Peyer's patch (tissue), 4 donors: ENCODE data around the gene EEF2KMT. TPM values are rescaled to one million over a fixed set of nuclear protein-coding genes. Genes with fewer than 3 reads are reported as not detected.
"Not testable (repeated sequence)": the region's sequence is repeated elsewhere in the genome, so short reads cannot be mapped to it uniquely, and the experiment has no call there.

Experiments used
- DNase-seq, 3 donors: peaks; one replicate each; pipeline ENCODE4 v3.0.0-alpha.2; 2017 to 2019
- H3K27ac ChIP-seq, 4 donors: fragments of 200-600 bp; sonication (generic); one replicate each; pipeline ENCODE4 v1.5.1; 2016 to 2019
- H3K27me3 ChIP-seq, 2 donors: fragments of 200-600 bp; sonication (generic); one replicate each; pipeline ENCODE4 v1.5.1; 2019
- H3K36me3 ChIP-seq, 3 donors: fragments of 200-600 bp; sonication (generic); one replicate each; pipeline ENCODE4 v1.5.1; 2016 to 2019
- H3K4me1 ChIP-seq, 4 donors: fragments of 200-600 bp; sonication (generic); one replicate each; pipeline ENCODE4 v1.5.1; 2016 to 2019
- H3K4me3 ChIP-seq, 4 donors: fragments of 200-600 bp; sonication (generic); 1 replicate in 3 of 4; 2 replicates in 1 of 4; pipeline ENCODE4 v1.5.1; 2016 to 2019; ENCODE audit warnings: mild to moderate bottlenecking in 1 of 4
- H3K9me3 ChIP-seq, 4 donors: fragments of 200-600 bp; sonication (generic); one replicate each; pipeline ENCODE4 v1.5.1; 2016 to 2019; ENCODE audit warnings: mild to moderate bottlenecking in 1 of 4
- POLR2A ChIP-seq, 2 donors: fragments of 450-650 bp; IDR thresholded peaks; one replicate each; pipeline ENCODE4 v1.5.1; 2017; ENCODE audit warnings: antibody characterized with exemption in 2 of 2, mild to moderate bottlenecking in 2 of 2, moderate library complexity in 2 of 2
- total RNA-seq, 4 donors: library from RNA; depleted of rRNA; stranded (reverse); fragments of >200 nt; gene quantifications; one replicate each; pipeline ENCODE4 v1.1.0, GENCODE V29; 2016
- TF ChIP-seq, protein P1 (sequence below), 6 experiments: fragments of 450-650 bp in 4 of 6; fragments of 200-600 bp in 2 of 6; sonication (generic) in 1 of 6; IDR thresholded peaks; one replicate each; pipeline ENCODE4 v1.5.1; 2017 to 2019; ENCODE audit warnings: antibody characterized with exemption in 6 of 6, mild to moderate bottlenecking in 3 of 6, moderate library complexity in 1 of 6

Gene EEF2KMT
- total RNA-seq, 4 donors from 2014 or later = 7.4 to 12.3 (median 9.0) TPM

GRCh38 chr16:5108505-5109158 lies 11.0 kb upstream of the EEF2KMT start:
- Histone ChIP-seq H3K36me3 (no peaks in the 10 kb centered on the region), H3K4me1 (no peaks in the 10 kb centered on the region), H3K4me3 (no peak overlapping the region), H3K9me3 (no peaks in the 10 kb centered on the region), H3K27me3 (no peaks in the 10 kb centered on the region), H3K27ac (no peak overlapping the region)
- DNase-seq = no peak
- TF ChIP-seq, protein P1, sequence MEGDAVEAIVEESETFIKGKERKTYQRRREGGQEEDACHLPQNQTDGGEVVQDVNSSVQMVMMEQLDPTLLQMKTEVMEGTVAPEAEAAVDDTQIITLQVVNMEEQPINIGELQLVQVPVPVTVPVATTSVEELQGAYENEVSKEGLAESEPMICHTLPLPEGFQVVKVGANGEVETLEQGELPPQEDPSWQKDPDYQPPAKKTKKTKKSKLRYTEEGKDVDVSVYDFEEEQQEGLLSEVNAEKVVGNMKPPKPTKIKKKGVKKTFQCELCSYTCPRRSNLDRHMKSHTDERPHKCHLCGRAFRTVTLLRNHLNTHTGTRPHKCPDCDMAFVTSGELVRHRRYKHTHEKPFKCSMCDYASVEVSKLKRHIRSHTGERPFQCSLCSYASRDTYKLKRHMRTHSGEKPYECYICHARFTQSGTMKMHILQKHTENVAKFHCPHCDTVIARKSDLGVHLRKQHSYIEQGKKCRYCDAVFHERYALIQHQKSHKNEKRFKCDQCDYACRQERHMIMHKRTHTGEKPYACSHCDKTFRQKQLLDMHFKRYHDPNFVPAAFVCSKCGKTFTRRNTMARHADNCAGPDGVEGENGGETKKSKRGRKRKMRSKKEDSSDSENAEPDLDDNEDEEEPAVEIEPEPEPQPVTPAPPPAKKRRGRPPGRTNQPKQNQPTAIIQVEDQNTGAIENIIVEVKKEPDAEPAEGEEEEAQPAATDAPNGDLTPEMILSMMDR (IDR thresholded peaks at IDR 0.05) = no peak
- no peak for TF ChIP-seq POLR2A (IDR thresholded peaks at IDR 0.05)

- H3K36me3 ChIP-seq, H3K4me3 ChIP-seq, DNase-seq, H3K27me3 ChIP-seq, H3K27ac ChIP-seq, H3K9me3 ChIP-seq, H3K4me1 ChIP-seq: not testable (repeated sequence)
Observed at GRCh38 chr16:5105039-5105438, 7.4 kb upstream of the EEF2KMT start.

GRCh38 chr16:5103296-5104032 lies 5.9 kb upstream of the EEF2KMT start:
- not testable (repeated sequence) for H3K36me3 ChIP-seq, H3K4me3 ChIP-seq, H3K9me3 ChIP-seq, DNase-seq, H3K27ac ChIP-seq, H3K27me3 ChIP-seq, H3K4me1 ChIP-seq

DNA sequence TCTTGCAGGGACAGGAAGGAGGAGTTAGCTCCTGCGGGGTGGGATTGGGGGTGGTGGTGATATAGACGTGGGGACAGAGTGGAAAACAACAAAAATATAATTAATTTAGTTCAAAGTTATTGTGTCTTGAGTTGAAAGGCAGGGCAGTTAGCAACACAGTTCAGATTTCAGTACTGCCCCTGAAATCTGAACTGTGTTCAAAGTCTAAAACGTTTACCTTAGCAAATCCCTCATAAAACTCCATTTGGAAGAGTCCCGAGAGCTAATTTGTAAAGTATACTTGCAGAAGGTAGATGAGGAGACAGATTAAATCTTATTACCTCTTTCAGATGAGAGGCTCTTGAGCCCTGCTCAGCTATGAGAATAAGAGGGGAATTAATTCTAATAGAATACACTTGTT lies 1.6 kb upstream of the EEF2KMT start:
- Histone ChIP-seq H3K27ac (peak overlapping the region in 3 of 4 donors; percentile 74 to 91 (median 85)), H3K4me3 (peak overlapping the region in 2 of 4 donors; percentile 52 to 99)
- H3K27me3 ChIP-seq, DNase-seq, H3K36me3 ChIP-seq, H3K4me1 ChIP-seq, H3K9me3 ChIP-seq: not testable (repeated sequence)

DNA sequence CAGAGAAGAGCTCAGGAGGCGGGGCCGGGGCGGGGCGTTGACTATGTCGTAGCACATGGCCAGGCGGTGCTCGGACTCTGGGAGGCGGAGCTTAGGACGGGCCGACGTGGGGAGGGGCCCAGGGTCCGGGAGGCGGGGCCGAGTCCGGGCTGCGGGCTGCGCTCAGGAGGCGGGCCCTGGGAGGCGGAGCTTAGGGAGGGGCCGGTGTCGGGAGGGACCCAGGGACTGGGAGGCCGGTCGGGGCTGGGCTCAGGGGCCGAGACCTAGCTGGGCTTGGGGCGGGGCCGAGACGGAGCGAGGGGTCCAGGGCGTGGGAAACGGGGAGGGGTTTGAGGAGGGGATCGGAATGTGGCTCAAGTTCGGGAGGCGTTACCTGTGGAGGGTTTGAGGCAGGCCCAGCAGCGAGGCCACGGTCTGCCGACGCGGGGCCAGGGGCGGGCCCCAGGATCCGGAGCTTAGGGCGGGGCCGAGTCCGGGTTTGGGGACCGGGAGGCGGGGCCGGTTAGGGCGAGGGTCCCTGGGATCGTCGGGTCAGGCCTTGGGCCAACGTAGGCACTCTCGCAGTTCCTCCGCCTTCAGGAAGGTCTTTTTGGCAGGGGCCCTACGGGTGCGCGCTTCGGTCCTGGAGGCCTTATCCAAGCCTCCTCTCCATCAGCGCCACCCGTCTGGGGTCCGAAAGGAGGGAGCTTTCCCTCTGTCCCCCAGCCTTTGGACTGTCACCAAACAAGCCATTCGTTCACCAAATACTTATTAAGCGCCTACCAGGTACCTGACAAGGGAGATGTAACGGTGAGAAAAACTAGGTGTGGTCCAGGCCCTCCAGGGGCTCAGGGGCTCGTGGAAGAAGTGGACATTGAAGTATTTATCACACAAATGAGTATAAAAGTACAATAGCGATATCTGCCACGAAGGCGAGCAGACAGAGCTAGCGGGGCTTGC lies 895 bp upstream of the EEF2KMT start:
- peak; percentile 86 to 98 (median 87) for DNase-seq
- H3K4me3 ChIP-seq = peak overlapping the region; percentile 72 to 99 (median 89)
- not testable (repeated sequence) for H3K4me1 ChIP-seq, H3K36me3 ChIP-seq, H3K27me3 ChIP-seq, H3K9me3 ChIP-seq
- peak overlapping the region; percentile 74 to 91 (median 83) for H3K27ac ChIP-seq

- Histone ChIP-seq H3K4me3 (peak overlapping the region; percentile 72 to 99 (median 89)), H3K27ac (peak overlapping the region; percentile 74 to 85 (median 83))
- not testable (repeated sequence) for H3K27me3 ChIP-seq, H3K36me3 ChIP-seq, H3K9me3 ChIP-seq, H3K4me1 ChIP-seq
- peak in 2 of 3 donors; percentile 18 to 52 for DNase-seq
Observed at GRCh38 chr16:5097061-5097469, 530 bp downstream of the EEF2KMT start.

GRCh38 chr16:5096437-5097060 lies 1.0 kb downstream of the EEF2KMT start:
- not testable (repeated sequence) for H3K9me3 ChIP-seq, H3K4me1 ChIP-seq, DNase-seq, H3K27me3 ChIP-seq, H3K36me3 ChIP-seq
- Histone ChIP-seq H3K27ac (peak overlapping the region in 1 of 4 donors; percentile 85), H3K4me3 (peak overlapping the region in 3 of 4 donors; percentile 87 to 99 (median 91))

DNA sequence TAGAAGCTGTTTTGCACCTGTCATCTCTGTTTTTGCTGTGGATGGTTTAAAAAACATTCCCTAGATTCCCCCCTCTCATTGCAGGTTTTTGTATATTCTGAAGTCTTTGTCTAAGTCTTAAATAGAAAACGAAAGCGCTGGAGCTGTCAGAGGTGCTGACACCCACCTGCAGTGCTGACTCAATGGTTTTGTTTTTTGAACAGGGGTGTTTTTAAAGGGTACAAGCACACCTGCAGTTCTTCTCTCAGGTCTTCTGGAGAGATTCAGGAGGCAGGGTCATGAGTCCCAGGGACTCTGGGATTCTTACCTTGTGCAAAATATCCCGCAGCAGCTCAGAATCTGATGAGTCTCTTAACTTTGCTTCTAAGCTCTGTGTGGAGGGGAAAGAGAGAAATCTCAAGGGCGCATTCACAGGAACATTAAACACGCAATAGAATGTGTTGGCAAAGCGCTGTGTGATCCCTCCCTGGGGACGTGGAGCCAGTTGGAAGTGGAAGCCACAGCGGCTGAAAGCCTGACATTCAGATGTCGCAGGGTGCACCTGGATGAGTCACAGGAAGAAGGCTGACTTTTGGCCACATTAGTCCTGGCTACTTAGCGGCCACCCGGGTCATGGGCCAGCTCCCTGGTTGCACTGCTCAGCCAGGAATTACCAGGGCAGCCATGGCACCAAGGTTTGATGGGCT lies 2.3 kb downstream of the EEF2KMT start:
- H3K4me3 ChIP-seq, DNase-seq, H3K27ac ChIP-seq, H3K27me3 ChIP-seq, H3K9me3 ChIP-seq, H3K36me3 ChIP-seq, H3K4me1 ChIP-seq: not testable (repeated sequence)

DNA sequence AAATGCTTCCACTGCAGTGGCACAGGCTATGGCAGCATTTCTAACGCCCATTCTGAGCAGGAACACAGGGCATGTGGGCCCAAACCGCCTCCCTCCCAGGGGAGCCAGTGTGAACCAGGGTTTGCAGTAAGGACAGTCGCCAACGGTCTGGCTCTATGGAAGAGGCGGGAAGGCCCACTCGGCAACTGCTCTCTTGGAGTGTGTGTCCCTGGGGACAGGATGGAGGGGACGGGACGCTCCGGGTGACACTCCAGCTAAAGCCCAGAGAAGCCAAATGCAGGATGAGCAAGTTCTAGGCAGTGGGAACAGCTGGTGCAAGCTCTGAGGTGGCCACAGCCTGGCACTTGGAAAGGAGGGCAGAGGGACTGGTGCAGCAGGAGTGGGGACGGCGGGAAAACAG lies 3.8 kb downstream of the EEF2KMT start:
- H3K9me3 ChIP-seq, H3K27me3 ChIP-seq, H3K27ac ChIP-seq, H3K4me3 ChIP-seq, H3K4me1 ChIP-seq, DNase-seq, H3K36me3 ChIP-seq: not testable (repeated sequence)

GRCh38 chr16:5093081-5093480 lies 4.5 kb downstream of the EEF2KMT start:
- H3K36me3 ChIP-seq, H3K4me3 ChIP-seq, H3K27me3 ChIP-seq, H3K27ac ChIP-seq, DNase-seq, H3K4me1 ChIP-seq, H3K9me3 ChIP-seq: not testable (repeated sequence)

GRCh38 chr16:5090592-5090991 lies 7.0 kb downstream of the EEF2KMT start:
- not testable (repeated sequence) for H3K4me3 ChIP-seq, H3K27me3 ChIP-seq, H3K4me1 ChIP-seq, H3K9me3 ChIP-seq, DNase-seq, H3K36me3 ChIP-seq, H3K27ac ChIP-seq

- not testable (repeated sequence) for H3K27ac ChIP-seq, H3K4me1 ChIP-seq, H3K36me3 ChIP-seq, H3K9me3 ChIP-seq, H3K27me3 ChIP-seq, DNase-seq, H3K4me3 ChIP-seq
Observed at GRCh38 chr16:5089911-5090555, 7.6 kb downstream of the EEF2KMT start.
